ENCODE results near the gene CSTF3.
"Not testable (repeated sequence)": the region's sequence is repeated elsewhere in the genome, so short reads cannot be mapped to it uniquely, and the experiment has no call there.

The CSTF3 gene

GRCh38 chr11:33072465-33072864, 88.8 kb downstream of the CSTF3 start:
- no peak for DNase-seq

DNA sequence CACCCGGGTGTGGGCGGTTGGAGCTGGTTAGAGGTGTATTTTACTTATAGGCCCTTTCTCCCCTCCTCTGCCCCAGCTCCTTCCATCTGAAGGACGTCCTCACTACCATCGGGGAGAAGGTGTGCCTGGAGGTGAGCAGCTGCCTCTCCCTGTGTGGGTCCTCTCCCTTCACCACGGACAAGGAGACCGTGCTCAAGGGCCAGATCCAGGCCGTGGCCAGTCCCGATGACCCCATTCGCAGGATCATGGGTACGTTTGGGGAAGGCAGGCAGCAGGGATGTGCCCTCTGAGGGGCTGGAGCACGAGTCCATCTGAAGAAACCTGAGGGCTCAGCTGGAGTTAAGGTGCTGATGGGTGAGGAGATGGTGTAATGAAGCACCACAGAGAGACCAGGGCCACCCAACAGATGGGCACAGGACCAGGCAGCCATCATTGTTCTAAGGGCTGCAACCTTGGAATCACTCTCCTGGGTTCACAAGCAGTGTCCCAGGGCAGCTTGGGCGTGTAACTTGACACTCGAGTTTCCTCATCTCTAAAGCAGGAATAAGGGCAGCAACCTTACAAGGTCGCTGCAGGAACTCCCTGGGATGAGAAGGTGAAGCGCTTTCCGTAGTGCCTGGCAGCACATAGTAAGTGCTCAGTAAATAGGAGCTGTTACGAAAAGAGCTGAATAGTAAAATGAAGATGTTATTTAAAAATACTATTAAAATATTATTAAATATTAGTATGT, 92.5 kb downstream of the CSTF3 start:
- no peak for DNase-seq

GRCh38 chr11:33067294-33067693, 94.0 kb downstream of the CSTF3 start:
- no peak for DNase-seq

GRCh38 chr11:33065445-33066178, 95.7 kb downstream of the CSTF3 start:
- DNase-seq = peak; percentile 53 to 64

DNA sequence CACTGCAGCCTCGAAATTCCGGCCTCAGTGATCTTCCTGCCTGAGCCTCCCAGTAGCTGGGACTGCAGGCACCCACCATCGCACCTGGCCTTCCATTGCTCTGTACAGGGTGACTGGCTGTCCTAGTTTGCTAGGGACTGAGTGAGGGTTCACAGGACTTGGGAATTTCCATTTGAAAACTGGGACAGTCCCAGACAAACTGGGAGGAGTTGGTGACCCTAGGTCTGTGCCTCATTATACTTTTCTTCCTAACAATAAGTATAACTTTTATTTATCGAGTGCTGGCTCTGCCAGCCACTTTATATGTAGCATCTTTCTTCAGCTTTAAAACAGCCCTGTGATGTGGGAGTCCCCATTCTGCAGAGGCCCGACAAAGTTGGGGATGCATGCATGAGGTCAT, 96.4 kb downstream of the CSTF3 start:
- DNase-seq = no peak

DNA sequence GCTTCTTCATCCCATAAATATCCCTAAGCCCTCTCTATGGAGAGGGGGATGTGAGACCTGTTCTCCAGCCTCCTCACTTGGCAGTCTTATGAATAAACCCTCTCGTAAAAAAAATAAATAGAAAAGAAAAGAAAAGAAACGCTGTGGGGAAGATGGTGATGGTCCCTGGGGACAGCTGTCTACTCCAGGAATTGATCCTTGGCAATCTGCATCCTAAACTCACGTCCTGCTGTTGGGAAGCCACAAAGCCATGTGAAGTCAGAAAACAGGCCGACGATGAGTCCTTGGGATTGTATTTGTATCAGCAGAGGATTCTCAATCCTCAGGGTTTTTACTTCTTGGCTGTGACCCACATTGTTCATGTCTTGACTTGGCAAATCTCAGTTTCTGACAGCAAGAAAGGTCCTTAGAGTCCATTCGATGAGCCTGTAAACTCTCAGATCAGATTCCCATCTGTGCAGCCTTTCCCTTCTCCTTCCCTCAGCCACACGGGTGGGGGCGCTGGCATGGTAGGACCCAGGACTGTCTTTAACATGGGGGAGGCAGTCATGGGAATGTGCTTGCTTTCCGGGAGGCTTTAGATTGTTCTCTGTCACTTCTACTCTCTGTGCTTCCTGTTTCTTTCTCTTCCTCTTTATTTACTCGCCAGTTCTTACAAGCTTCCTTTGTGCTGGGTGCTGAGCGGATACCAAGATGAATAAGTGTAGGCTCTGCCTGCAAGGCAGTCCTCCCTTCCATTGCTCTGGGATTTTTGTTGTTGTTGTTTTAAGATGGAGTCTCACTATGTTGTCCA, 97.1 kb downstream of the CSTF3 start:
- no peak for DNase-seq

DNA sequence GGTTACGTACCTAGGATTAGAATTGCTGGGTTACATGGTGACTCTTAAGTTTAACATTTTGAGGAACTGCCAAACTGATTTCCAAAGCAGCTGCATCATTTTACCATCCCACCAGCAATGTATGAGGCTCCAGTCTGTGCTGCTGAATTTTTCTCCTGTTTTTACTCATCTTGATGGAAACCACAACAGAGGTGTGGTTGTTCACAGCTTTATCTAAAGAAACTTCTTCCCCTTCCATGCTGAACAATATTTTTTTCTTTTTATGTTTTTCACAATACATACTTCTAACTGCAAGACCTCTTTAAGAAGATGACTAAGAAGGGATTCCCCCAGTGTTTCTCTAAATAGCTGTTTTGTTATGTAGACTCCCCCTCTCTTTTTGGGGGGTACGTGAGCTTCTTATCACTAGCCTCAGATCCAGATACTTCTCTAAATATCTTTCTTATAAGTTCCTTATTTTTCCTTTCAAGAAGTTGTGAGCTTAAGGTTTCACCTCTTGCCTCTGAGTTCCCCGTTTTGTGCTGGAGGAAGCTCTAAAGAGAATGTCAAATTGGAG, 97.9 kb downstream of the CSTF3 start:
- DNase-seq = no peak

GRCh38 chr11:33062137-33062536, 99.1 kb downstream of the CSTF3 start:
- no peak for DNase-seq

GRCh38 chr11:33060271-33060670, 101.0 kb downstream of the CSTF3 start:
- DNase-seq = no peak

- no peak for DNase-seq
Observed at GRCh38 chr11:33059331-33060007, 101.8 kb downstream of the CSTF3 start.

GRCh38 chr11:33057284-33057683, 104.0 kb downstream of the CSTF3 start:
- DNase-seq = no peak

DNA sequence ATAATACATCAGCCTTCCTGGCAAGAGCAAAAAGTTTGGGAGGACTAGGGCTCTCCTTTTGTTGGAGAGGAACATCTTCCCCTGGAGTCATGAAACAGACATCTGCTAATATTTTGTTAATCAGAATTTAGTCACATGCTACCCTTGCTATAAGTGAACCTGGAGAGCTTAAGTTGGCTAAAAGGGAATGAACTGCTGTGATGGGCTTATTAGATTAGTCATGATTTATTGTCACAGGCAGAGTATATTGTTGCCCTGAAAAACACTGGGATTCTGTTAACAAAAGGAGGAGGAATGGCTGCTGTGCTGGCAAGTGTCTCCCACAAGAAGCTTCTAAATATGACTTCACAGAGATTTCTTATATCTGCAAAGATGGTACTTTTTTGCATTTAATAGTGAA, 105.9 kb downstream of the CSTF3 start:
- no peak for DNase-seq

DNA sequence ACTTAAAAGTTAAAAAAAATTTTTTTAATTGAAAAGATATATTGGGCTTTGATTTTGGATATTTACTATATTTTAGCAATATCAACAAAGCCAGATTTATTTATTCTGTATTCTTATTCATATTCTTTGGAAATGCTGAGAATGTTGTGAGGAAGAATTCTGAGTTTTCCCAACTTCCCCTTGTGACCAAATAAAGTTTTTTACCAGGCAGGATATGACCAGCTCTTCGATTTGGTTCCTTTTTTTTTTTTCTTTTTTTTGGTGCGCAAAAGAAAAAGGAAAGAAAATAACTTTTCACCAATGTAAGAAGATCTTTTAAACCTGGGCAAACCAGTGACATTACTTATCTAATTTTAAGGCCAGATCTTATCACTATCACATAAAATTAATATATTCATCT, 109.0 kb downstream of the CSTF3 start:
- DNase-seq = no peak

- not testable (repeated sequence) for DNase-seq
Observed at GRCh38 chr11:33049565-33050408, 111.5 kb downstream of the CSTF3 start.

- not testable (repeated sequence) for DNase-seq
Observed at GRCh38 chr11:33048701-33049100, 112.6 kb downstream of the CSTF3 start.

DNA sequence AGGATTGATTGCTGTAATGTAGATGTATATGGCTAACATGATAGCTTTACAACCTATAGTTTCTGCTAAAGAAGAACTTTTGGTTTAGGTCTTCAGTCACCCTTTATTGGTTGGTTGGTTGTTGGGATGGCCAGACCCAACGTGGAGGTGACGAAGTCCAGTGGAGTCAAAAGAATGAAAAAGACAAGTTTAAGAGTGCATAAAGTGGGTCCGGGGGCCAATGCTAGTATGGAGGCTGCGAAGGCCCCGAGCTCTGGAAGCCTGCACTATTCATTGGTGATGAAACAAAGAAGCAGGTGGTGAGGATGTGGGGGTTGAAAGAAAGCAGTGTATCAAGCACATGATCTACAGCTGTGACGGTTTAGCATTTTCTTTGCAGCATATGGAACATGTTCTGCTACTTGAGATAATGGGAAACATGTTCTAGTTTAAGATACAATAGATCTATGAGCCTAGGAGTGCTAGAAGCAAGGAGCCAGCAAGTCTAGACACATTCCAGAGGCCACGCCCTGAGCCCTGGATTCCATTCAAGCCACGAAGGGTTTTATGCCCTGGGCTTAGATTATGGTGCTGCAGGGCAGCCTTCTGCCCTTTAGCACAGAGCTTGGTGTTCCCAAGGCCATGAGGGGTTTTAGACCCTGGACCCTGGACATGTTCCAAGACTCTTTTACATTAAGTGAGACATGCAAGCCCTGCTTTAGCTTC, 115.6 kb downstream of the CSTF3 start:
- DNase-seq = no peak

DNA sequence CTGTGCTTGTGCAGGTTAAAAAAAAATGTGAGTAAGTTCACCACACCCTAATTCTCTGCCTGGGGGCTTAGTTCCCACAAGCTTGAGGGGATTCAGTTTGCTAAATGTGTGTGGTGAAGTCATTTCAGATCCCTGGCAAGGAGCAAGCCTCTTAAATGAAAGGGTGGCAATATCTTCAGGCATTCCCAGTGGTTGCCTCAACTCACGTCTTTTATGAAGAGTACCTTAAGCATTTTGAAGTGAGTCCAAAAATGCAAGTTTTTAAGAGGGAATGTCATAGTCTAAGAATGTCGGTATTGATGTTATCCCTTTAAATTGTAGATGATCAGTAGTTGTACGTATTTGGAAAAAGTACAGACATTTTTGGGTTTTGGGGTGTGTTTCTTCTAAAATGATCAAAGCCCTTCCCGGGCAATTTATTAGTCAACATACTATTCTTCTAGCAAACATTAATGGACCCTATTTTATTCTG, 117.0 kb downstream of the CSTF3 start:
- no peak for DNase-seq

- DNase-seq = no peak
Observed at GRCh38 chr11:33043221-33043830, 118.0 kb downstream of the CSTF3 start.

DNA sequence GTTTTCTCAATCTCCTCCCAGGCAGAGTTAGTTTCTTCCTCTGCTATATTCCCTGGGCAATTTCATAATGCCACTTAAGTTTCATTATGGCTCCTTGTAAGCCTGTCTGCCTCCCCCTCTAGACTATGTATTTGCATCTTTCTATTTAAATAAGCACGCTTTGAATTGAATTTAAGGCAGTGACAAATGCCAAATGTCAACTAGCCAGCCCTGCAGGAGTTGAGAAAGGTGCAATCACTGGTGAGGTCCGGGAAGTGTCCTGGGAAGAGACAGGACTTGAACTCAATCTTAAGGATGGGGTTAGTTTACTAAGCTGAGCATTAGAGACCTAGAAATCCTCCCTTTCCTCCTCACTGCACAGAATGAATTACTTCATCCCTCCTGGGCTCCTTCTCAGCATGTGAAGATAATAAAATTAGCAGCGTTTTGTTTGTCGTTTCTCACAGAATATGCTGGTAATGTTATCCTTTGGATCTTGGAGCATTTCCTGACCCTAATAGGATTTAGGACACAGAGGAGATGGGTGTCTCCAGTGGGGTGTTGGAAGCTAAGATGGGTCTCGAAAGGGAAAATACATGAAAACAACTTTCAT, 120.3 kb downstream of the CSTF3 start:
- no peak for DNase-seq
